HG02642 (cell line): Measurements from ENCODE around the gene SPATA2.

Source experiments
- ATAC-seq: cut with Tn5 transposase; IDR thresholded peaks from one replicate; pipeline ENCODE4 v1.9.1; 2021; ENCODE audit warnings: mild to moderate bottlenecking; ENCODE audit not compliant: unreplicated experiment, poor library complexity

Gene SPATA2

DNA sequence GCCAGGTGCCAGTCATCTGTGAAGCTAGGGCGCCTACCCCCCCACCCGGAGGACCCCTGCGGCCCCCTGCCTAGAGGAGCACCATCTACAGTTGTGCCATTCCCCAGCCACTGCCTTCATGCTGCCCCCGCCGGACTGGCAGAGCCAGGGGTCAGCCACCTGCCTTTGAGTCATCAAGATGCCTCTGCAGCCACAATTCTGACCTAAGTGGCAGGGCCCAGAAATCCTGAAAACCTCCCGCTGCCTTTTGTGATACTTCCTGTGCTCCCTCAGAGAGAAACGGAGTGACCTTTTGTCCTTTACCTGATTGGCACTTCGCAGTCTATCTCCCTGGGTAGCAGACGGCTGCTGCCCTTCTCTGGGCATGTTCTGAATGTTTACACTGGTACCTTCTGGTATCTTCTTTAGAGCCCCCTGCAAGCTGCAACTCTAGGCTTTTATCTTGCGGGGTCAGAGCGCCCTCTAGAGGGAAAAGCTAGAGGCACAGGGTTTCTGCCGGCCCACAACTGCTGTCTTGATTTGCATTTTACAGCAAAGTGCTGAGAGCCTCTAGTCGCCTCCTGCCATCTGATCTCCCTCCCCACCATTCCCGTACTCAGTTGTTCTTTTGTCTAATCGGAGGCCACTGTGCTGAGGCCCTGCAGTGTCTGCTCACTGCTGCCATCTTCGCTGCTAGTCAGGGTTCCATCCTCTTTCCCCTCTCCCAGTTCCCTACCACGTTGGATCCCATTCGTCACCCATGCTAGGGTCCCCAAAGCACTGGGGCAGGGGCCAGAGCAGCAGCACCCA lies 26.9 kb downstream of the SPATA2 start:
- ATAC-seq = no peak

- ATAC-seq = no peak
Observed at GRCh38 chr20:49887251-49888211, 27.8 kb downstream of the SPATA2 start.

GRCh38 chr20:49886571-49887213 lies 28.6 kb downstream of the SPATA2 start:
- no peak for ATAC-seq

- ATAC-seq = no peak
Observed at GRCh38 chr20:49885558-49886332, 29.6 kb downstream of the SPATA2 start.

GRCh38 chr20:49883246-49883802 lies 32.0 kb downstream of the SPATA2 start:
- ATAC-seq = no peak

GRCh38 chr20:49882171-49882970 lies 33.0 kb downstream of the SPATA2 start:
- no peak for ATAC-seq

GRCh38 chr20:49880724-49881445 lies 34.4 kb downstream of the SPATA2 start:
- no peak for ATAC-seq

DNA sequence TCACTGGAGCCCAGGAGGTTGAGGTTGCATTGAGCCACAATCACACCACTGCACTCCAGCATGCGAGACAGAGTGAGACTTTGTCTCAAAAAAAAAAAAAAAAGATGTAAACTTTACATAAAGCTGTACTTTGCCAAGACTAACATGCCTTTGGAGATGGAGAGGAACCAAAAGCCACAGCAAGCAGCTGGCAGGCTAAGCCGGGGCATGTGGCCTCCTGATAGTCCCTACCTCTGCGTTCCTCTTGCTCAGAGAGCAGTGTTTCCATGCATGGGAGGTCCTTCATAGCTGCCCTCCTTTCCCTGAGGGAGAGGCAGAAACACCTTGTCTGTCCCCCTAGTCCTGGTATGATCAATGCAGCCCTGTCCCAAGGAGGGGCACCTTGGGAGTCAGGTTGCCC lies 35.2 kb downstream of the SPATA2 start:
- ATAC-seq = no peak

DNA sequence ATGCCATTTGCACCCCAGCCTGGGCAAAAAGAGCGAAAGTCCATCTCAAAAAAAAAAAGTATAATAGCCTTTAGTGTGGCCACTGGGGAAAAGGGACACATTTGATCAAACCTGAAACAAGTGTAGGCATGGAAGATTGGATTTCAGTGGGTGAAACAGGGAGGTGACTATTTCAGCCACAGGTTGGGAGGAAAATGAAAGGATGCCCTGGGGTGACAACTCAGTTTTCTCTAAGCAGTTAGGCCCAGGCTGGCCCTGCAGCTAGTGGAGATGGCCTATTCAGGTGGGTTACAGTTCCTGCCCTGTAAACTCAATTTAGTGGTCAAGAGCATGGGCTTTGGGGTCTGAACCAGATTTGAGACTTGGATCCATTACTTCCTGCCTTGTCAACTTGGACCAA lies 36.4 kb downstream of the SPATA2 start:
- no peak for ATAC-seq

- no peak for ATAC-seq
Observed at GRCh38 chr20:49877386-49877921, 37.9 kb downstream of the SPATA2 start.

- no peak for ATAC-seq
Observed at GRCh38 chr20:49874696-49875095, 40.6 kb downstream of the SPATA2 start.

DNA sequence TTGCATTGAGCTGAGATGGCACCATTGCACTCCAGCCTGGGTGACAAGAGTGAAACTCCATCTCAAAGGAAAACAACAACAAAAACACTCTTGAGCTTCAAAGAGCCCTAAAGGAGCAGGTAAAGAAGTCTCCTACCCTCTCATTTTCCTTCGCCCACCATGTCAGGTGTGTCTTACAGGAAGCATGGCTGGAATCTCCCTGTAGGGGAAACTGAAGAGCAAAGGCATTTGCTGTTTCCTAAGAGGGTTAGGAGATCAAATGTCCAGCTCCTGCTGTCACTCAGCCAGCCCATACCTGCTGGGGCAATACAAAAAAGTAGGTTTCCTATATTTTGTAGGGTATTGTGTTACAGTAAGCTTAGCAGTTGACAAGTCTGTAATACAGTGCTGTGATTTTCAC lies 43.3 kb downstream of the SPATA2 start:
- ATAC-seq = no peak

DNA sequence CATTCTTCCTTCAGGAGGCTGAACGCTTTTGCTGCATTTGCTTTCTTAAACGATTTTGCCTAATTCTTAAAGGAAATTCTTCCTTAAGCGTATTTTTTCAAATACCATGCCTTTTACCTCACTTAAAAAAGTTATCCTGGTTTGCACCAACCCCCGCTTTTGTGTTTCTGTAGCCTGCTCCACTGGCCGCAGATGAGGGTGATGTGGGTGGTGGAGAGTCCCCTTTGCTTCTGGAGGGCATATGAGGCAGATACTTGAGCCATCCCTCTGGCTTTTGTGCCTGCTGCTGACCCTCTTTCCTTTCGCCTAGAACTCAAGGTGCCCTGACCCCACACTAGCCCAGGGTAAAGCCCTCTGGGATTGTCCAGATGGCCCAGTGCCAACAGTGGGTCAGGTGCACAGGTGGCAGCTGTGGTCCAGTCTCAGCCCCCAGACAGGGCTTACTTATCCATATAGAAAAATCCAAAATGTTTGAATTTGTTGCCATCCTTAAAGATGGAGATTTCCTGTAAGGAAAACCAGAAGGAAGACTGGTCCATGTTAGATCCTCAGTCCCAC lies 43.9 kb downstream of the SPATA2 start:
- ATAC-seq = no peak

DNA sequence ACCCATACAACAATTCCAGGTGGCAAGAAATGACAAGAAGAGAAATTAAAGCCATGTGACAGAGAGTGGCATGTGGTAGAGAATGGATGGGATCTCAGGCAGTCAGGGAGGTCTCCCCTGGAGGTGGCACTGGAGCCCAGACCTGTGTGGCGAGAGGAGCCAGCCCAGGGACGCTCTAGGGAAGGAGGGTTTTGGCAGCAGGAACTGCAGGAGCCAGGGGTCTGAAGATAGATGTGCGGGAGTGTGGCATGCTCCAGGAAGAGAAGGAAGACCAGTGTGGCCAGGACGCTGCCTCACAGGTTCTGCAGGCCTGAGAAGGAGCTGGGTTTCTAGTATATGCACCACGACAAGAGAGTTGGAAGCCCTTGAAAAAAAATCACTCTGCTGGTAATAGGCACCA lies 45.1 kb downstream of the SPATA2 start:
- ATAC-seq = no peak

DNA sequence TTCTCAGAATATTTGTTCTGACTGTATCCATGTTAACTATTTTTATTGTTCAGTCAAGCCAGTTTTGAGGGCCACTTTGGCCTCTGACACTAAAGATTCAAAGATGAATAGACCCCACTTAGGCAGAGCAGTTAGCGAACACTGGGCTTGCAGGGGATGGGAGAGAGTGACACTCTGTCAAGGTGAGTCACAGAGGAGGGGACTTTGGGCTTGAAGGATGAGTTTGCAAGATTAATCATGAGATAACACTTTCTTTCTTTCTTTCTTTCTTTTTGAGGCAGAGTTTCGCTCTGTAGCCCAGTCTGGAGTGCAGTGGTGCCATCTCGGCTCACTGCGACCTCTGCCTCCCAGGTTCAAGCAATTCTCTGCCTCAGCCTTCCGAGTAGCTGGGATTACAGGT lies 46.4 kb downstream of the SPATA2 start:
- no peak for ATAC-seq

- ATAC-seq = no peak
Observed at GRCh38 chr20:49868538-49868937, 46.8 kb downstream of the SPATA2 start.

- no peak for ATAC-seq
Observed at GRCh38 chr20:49867453-49868215, 47.7 kb downstream of the SPATA2 start.
